HCT116 (cell line): Measurements from ENCODE around the gene TAGLN2. TPM values are rescaled to one million over a fixed set of nuclear protein-coding genes. Genes with fewer than 3 reads are reported as not detected.

ENCODE experiments used
- ATAC-seq: fragments of 200-7000 bp; cut with Tn5 transposase; 2 replicates; pipeline ENCODE4 v1.9.1; 2020; ENCODE audit warnings: mild to moderate bottlenecking, moderate library complexity
- BruUV-seq: library from RNA; stranded (reverse); fragments of 400-500 nt; replicated peaks from 2 replicates; lab custom pipeline; 2021; lab: Mats Ljungman, UMichigan
- CTCF ChIA-PET: fragments of 300-600 bp; sonication (Branson Sonifier 250); formaldehyde crosslinking; loops from one replicate; lab custom pipeline; 2021; ENCODE audit warnings: antibody characterized with exemption; lab: Charles Lee
- POLR2A ChIA-PET: fragments of 300-600, 350-600 bp; sonication (Branson Sonifier 250); formaldehyde crosslinking; loops from one replicate; lab custom pipeline; 2021; ENCODE audit warnings: antibody characterized with exemption; lab: Charles Lee
- RAD21 ChIA-PET, 2 experiments: fragments of 300-600 bp; sonication (Branson Sonifier 250); formaldehyde crosslinking; loops; one replicate each; lab custom pipeline; 2023; ENCODE audit warnings: low total read pairs in 2 of 2; ENCODE audit not compliant: uncharacterized antibody in 2 of 2, unreplicated experiment in 2 of 2, low non-redundant PET in 1 of 2; lab: Charles Lee
- DNase-seq: peaks from one replicate; pipeline ENCODE4 v3.0.0-alpha.2; 2010; ENCODE audit warnings: low read depth, low spot score
- H2AFZ ChIP-seq: fragments of 200-600 bp; shearing (Covaris generic), sonication (generic); 2 replicates; pipeline ENCODE4 v1.6.1; 2017; ENCODE audit warnings: low read depth, mixed run types, mixed read lengths, antibody characterized with exemption, low read length; ENCODE audit not compliant: poor library complexity, severe bottlenecking
- H3K27ac ChIP-seq: 2 replicates; pipeline ENCODE4 v1.5.1; 2012; ENCODE audit warnings: low read depth, low read length
- H3K27me3 ChIP-seq: fragments of 200-600 bp; sonication (generic); 2 replicates; pipeline ENCODE4 v1.6.1; 2016; ENCODE audit warnings: mixed run types, low read length, mixed read lengths; ENCODE audit not compliant: insufficient read depth
- H3K36me3 ChIP-seq, 2 experiments: fragments of 200-500 bp in 1 of 2; fragments of 200-600 bp in 1 of 2; sonication (Bioruptor generic) in 1 of 2; sonication (generic) in 1 of 2; 2 replicates each; pipeline versions ENCODE4 v1.5.1 to v1.6.1; 2014 to 2016; ENCODE audit warnings: low read length in 2 of 2, inconsistent platforms in 1 of 2, mixed read lengths in 1 of 2, mixed run types in 1 of 2; ENCODE audit not compliant: insufficient read depth in 2 of 2, control insufficient read depth in 1 of 2
- H3K4me1 ChIP-seq, 2 experiments: fragments of 200-600 bp in 1 of 2; sonication (generic) in 1 of 2; 2 replicates each; pipeline versions ENCODE4 v1.5.1 to v1.6.1; 2012 to 2017; ENCODE audit warnings: low read length in 2 of 2, inconsistent platforms in 1 of 2, mild to moderate bottlenecking in 1 of 2, mixed read lengths in 1 of 2, mixed run types in 1 of 2, moderate library complexity in 1 of 2; ENCODE audit not compliant: insufficient read depth in 2 of 2, control insufficient read depth in 1 of 2
- H3K4me2 ChIP-seq: fragments of 200-600 bp; sonication (generic); 2 replicates; pipeline ENCODE4 v1.6.1; 2017; ENCODE audit warnings: mixed run types, low read length, mixed read lengths
- H3K4me3 ChIP-seq, 2 experiments: fragments of 200-600 bp in 1 of 2; sonication (generic) in 1 of 2; replicated peaks in 1 of 2; 2 replicates each; pipeline ENCODE4 v1.5.1; 2011 to 2016; ENCODE audit warnings: low read length in 2 of 2, control low read depth in 1 of 2, low read depth in 1 of 2, mild to moderate bottlenecking in 1 of 2, mixed read lengths in 1 of 2, mixed run types in 1 of 2
- H3K79me2 ChIP-seq: fragments of 200-600 bp; sonication (generic); 2 replicates; pipeline ENCODE4 v1.6.1; 2017; ENCODE audit warnings: mild to moderate bottlenecking, mixed run types, low read length, moderate library complexity, mixed read lengths; ENCODE audit not compliant: insufficient read depth
- H3K9ac ChIP-seq: fragments of 200-600 bp; sonication (generic); 2 replicates; pipeline ENCODE4 v1.6.1; 2016; ENCODE audit warnings: low read length, mixed read lengths
- H3K9me2 ChIP-seq: fragments of 200-600 bp; sonication (generic), shearing (Covaris generic); 2 replicates; pipeline ENCODE4 v1.6.1; 2017; ENCODE audit warnings: mixed run types, mild to moderate bottlenecking, moderate library complexity; ENCODE audit not compliant: insufficient read depth
- H3K9me3 ChIP-seq, 2 experiments: fragments of 200-500 bp in 1 of 2; fragments of 200-600 bp in 1 of 2; sonication (Bioruptor generic) in 1 of 2; sonication (generic) in 1 of 2; 2 replicates each; pipeline ENCODE4 v1.6.1; 2014 to 2017; ENCODE audit warnings: low read length in 2 of 2, mixed read lengths in 2 of 2, inconsistent platforms in 1 of 2, low read depth in 1 of 2, mild to moderate bottlenecking in 1 of 2, mixed run types in 1 of 2, moderate library complexity in 1 of 2; ENCODE audit not compliant: control insufficient read depth in 1 of 2, insufficient read depth in 1 of 2
- H4K20me1 ChIP-seq: fragments of 200-600 bp; sonication (generic), shearing (Covaris generic); 2 replicates; pipeline ENCODE4 v1.6.1; 2017; ENCODE audit warnings: mixed run types, mild to moderate bottlenecking, moderate library complexity; ENCODE audit not compliant: insufficient read depth
- CBX3 ChIP-seq: IDR thresholded peaks from 2 replicates; pipeline ENCODE4 v1.6.1; 2012; ENCODE audit warnings: low read depth
- CTCF ChIP-seq, 3 experiments: fragments of 200-600 bp in 1 of 3; sonication (generic) in 1 of 3; IDR thresholded peaks in 2 of 3; conservative IDR thresholded peaks in 1 of 3; 2 replicates each; pipeline ENCODE4 v1.5.1; 2012 to 2017; ENCODE audit warnings: low read depth in 2 of 3, low read length in 2 of 3, antibody characterized with exemption in 1 of 3, borderline replicate concordance in 1 of 3, control low read depth in 1 of 3, mild to moderate bottlenecking in 1 of 3, mixed read lengths in 1 of 3, mixed run types in 1 of 3, moderate library complexity in 1 of 3; ENCODE audit not compliant: insufficient read depth in 1 of 3
- EGR1 ChIP-seq: IDR thresholded peaks from 2 replicates; pipeline ENCODE4 v1.6.1; 2012; ENCODE audit warnings: low read depth
- ELF1 ChIP-seq: IDR thresholded peaks from 2 replicates; pipeline ENCODE4 v1.6.1; 2012; ENCODE audit warnings: low read depth, borderline replicate concordance
- FOSL1 ChIP-seq: IDR thresholded peaks from 2 replicates; pipeline ENCODE4 v1.6.1; 2012; ENCODE audit warnings: low read depth
- JUND ChIP-seq: IDR thresholded peaks from 2 replicates; pipeline ENCODE4 v1.6.1; 2012
- POLR2A ChIP-seq: IDR thresholded peaks from 2 replicates; pipeline ENCODE4 v1.7.0; 2011; ENCODE audit warnings: borderline replicate concordance; ENCODE audit not compliant: insufficient read depth, insufficient read length; ENCODE audit errors: extremely low read depth
- POLR2AphosphoS5 ChIP-seq: IDR thresholded peaks from 2 replicates; pipeline ENCODE4 v1.6.1; 2011; ENCODE audit warnings: mild to moderate bottlenecking, low read depth, low read length, moderate library complexity
- SIN3A ChIP-seq: IDR thresholded peaks from 2 replicates; pipeline ENCODE4 v1.6.1; 2012; ENCODE audit warnings: low read depth
- SRF ChIP-seq: IDR thresholded peaks from 2 replicates; pipeline ENCODE4 v1.6.1; 2012; ENCODE audit warnings: low read depth
- YY1 ChIP-seq: IDR thresholded peaks from 2 replicates; pipeline ENCODE4 v1.6.1; 2011; ENCODE audit warnings: low read length, low read depth, moderate library complexity, mild to moderate bottlenecking; ENCODE audit not compliant: insufficient replicate concordance; ENCODE audit errors: extremely low read depth
- ZNF274 ChIP-seq: fragments of 200-500 bp; sonication (Bioruptor generic); IDR thresholded peaks from 2 replicates; pipeline ENCODE4 v1.6.1; 2014; ENCODE audit warnings: mild to moderate bottlenecking, low read depth, low read length, inconsistent platforms
- intact Hi-C: fragments of 100-400 bp; cut with micrococcal nuclease; formaldehyde crosslinking; loops from 2 replicates; pipeline ENCODE4 v1.10.0; 2022
- total RNA-seq: library from RNA; stranded (reverse); gene quantifications from one replicate; pipeline ENCODE4 v1.2.1, GENCODE V29; 2021; ENCODE audit not compliant: unreplicated experiment
- TF ChIP-seq, protein P1 (sequence below): IDR thresholded peaks from 2 replicates; pipeline ENCODE4 v1.6.1; 2012; ENCODE audit warnings: low read depth

TAGLN2 gene
- total RNA-seq, 1 experiment from 2014 or later, result 127 TPM

DNA sequence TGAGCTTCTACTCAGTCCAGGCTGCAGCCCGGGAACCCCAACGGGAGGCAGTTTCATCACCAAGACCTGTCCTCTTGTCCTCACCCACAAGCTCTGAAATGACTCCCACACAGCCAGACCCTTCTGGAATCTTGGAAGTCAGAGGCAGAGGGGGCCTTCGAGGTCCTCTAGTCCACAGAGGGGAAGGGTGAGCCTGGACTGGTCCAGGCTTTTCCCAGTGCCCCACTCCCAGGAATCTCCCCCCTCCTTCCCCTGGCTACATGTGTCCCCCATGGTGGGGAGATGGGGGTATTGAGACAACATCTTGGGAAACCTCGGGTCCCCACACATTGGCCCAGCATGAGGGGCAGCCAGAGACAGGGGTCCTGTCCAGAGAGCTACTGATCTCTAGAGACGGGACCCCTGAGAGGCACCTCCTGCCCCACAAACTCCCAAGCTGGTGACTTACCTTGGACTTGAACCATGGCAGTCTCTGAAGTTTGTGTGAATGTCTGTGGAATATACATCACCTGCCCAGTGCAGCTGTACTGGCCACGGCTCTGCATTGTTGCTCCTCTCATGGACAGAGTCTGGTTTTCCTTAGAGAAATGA lies 48.1 kb upstream of the TAGLN2 start:
- Histone ChIP-seq H3K36me3 (no peaks in the 10 kb centered on the region), H3K9ac (no peak overlapping the region), H4K20me1 (no peaks in the 10 kb centered on the region), H3K4me1 (peaks cover 0 to 7% of the 10 kb centered on the region in 2 experiments; a peak in 1 of 4 replicates), H3K4me3 (no peak overlapping the region), H3K4me2 (no peak overlapping the region), H3K9me2 (no peaks in the 10 kb centered on the region), H2AFZ (no peak overlapping the region), H3K27me3 (peaks cover 32% of the 10 kb centered on the region; the same call in 1 of the 2 replicates), H3K79me2 (no peaks in the 10 kb centered on the region), H3K9me3 (no peaks in the 10 kb centered on the region), H3K27ac (no peak overlapping the region)
- CTCF ChIA-PET, result no interaction called here
- RAD21 ChIA-PET, result no interaction called here
- BruUV-seq, result no TSS peak
- TF ChIP-seq SRF (no peak), EGR1 (no peak), ZNF274 (no peak), JUND (no peak), FOSL1 (no peak), POLR2AphosphoS5 (no peak), ELF1 (no peak), CBX3 (no peak), YY1 (no peak), POLR2A (no peak), SIN3A (no peak), CTCF (IDR thresholded peaks at IDR 0.05 in 2 of 3, conservative IDR thresholded peaks at IDR 0.05 in 1 of 3; ENCODE audit: borderline replicate concordance in 1 of 3, insufficient read depth in 1 of 3, low read depth in 2 of 3, low read length in 2 of 3) (no peak)
- TF ChIP-seq, protein P1, sequence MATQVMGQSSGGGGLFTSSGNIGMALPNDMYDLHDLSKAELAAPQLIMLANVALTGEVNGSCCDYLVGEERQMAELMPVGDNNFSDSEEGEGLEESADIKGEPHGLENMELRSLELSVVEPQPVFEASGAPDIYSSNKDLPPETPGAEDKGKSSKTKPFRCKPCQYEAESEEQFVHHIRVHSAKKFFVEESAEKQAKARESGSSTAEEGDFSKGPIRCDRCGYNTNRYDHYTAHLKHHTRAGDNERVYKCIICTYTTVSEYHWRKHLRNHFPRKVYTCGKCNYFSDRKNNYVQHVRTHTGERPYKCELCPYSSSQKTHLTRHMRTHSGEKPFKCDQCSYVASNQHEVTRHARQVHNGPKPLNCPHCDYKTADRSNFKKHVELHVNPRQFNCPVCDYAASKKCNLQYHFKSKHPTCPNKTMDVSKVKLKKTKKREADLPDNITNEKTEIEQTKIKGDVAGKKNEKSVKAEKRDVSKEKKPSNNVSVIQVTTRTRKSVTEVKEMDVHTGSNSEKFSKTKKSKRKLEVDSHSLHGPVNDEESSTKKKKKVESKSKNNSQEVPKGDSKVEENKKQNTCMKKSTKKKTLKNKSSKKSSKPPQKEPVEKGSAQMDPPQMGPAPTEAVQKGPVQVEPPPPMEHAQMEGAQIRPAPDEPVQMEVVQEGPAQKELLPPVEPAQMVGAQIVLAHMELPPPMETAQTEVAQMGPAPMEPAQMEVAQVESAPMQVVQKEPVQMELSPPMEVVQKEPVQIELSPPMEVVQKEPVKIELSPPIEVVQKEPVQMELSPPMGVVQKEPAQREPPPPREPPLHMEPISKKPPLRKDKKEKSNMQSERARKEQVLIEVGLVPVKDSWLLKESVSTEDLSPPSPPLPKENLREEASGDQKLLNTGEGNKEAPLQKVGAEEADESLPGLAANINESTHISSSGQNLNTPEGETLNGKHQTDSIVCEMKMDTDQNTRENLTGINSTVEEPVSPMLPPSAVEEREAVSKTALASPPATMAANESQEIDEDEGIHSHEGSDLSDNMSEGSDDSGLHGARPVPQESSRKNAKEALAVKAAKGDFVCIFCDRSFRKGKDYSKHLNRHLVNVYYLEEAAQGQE, result no peak
- ATAC-seq (no peak), DNase-seq (no peak)
- POLR2A ChIA-PET, result no interaction called here
- intact Hi-C loops, result no loop called here
